Activated naive CD8-positive, alpha-beta T cell treated with anti-CD3 and anti-CD28 coated beads for 36 hours (primary cell): ENCODE results near the gene RAB40C. TPM values are rescaled to one million over a fixed set of nuclear protein-coding genes. Genes with fewer than 3 reads are reported as not detected.
A peak's percentile ranks its signal among the peaks of the same experiment; 100 is the strongest.

Experiments
- DNase-seq: peaks from one replicate; pipeline ENCODE4 v3.0.0; 2021
- H3K27ac Mint-ChIP-seq: one replicate; pipeline ENCODE4 v1.8.0; 2022; ENCODE audit warnings: mild to moderate bottlenecking, moderate library complexity, mixed read lengths
- H3K27me3 Mint-ChIP-seq: one replicate; pipeline ENCODE4 v1.8.0; 2022; ENCODE audit warnings: mild to moderate bottlenecking, mixed read lengths
- H3K36me3 Mint-ChIP-seq: one replicate; pipeline ENCODE4 v1.8.0; 2021; ENCODE audit warnings: mild to moderate bottlenecking, mixed read lengths
- H3K4me1 Mint-ChIP-seq: one replicate; pipeline ENCODE4 v1.8.0; 2021; ENCODE audit warnings: mixed read lengths
- H3K4me3 Mint-ChIP-seq: one replicate; pipeline ENCODE4 v1.8.0; 2022; ENCODE audit warnings: mild to moderate bottlenecking, moderate library complexity, mixed read lengths
- H3K9me3 Mint-ChIP-seq: one replicate; pipeline ENCODE4 v1.8.0; 2022; ENCODE audit warnings: mixed read lengths
- total RNA-seq, 2 experiments: library from RNA; stranded (reverse); gene quantifications; one replicate each; pipeline ENCODE4 v1.2.3, GENCODE V29; 2021

The RAB40C gene
- total RNA-seq, 2 experiments from 2014 or later: 7.2 to 7.6 TPM

DNA sequence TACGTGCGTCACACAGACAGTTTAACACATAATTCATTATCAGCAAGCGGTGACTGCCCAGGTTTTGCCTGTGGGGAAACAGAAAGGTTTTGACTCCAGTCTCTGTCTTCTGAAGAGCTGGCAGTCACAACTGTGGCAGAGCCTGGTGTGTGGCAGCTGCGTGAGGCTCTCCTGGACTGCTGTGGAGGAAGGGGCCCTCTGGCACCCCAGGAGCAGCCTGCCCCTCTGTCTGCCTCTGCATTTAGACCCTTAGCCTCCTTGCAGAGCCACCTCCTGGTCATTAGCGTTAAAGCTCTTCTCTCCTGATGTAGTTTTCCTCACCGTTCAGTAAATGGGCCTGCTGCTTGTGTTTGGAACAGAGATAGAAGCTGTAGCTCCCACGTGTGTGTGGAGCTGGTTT lies 10.9 kb downstream of the RAB40C start:
- peaks cover 16% of the 10 kb centered on the region for H3K4me1 Mint-ChIP-seq

DNA sequence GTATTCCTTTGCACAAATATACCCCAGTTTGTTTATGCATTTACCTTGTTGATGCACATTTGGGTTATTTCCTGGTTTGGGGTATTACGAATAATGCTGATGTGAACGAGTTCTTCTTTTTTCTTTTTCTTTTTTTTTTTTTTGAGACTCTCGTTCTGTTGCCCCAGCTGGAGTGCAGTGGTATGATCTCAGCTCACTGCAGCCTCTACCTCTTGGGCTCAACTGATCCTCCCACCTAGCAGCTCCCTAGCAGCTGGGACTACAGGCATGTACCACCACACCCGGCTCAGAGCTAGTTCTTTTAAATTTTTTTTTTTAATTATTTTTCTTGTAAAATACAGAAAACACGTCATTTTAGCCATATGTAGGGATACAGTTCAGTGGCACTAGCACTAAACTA lies 14.1 kb downstream of the RAB40C start:
- H3K9me3 Mint-ChIP-seq: no peaks in the 10 kb centered on the region
- H3K36me3 Mint-ChIP-seq: peaks cover 15% of the 10 kb centered on the region
- H3K4me3 Mint-ChIP-seq: no peak overlapping the region
- peaks cover 17% of the 10 kb centered on the region for H3K4me1 Mint-ChIP-seq
- H3K27me3 Mint-ChIP-seq: no peaks in the 10 kb centered on the region
- no peak overlapping the region for H3K27ac Mint-ChIP-seq
- DNase-seq: no peak

More for the DNA sequence above, 10.9 kb downstream of the RAB40C start:
- Mint-ChIP-seq H3K27ac (no peak overlapping the region), H3K4me3 (no peak overlapping the region), H3K27me3 (no peaks in the 10 kb centered on the region), H3K9me3 (no peaks in the 10 kb centered on the region), H3K36me3 (peaks cover 24% of the 10 kb centered on the region)
- DNase-seq: no peak

DNA sequence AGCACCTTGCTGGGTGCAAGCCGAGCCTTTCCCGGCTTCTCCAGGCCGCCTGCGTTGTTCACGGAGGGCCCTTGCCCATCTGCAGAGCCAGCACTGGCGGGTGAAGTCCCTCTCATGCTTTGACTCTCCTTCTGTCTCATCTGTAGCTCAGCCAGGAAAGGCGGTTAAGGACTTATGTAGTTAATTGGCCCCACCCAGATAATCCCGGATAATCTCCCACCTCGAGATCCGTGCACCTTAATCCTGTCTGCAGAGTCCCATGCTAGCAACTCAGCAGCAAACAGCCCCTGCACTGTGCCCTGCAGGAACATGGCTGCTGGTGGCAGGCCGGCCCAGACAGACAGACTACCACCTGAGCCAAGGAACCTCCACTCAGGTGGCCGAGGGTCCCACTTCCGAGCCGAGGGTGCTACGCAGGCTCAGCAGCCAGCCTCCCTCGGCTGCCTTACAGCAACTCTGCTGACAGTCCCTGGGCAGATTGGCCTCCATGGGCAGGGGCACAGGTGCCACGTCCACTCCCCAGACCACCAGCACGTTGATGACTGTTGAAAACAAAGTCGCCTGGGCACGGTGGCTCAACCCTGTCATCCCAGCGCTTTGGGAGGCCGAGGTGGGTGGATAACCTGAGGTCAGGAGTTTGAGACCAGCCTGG lies 16.9 kb downstream of the RAB40C start:
- peaks cover 23% of the 10 kb centered on the region for H3K4me1 Mint-ChIP-seq
- no peaks in the 10 kb centered on the region for H3K9me3 Mint-ChIP-seq
- H3K36me3 Mint-ChIP-seq: peaks cover 9% of the 10 kb centered on the region
- H3K4me3 Mint-ChIP-seq: no peak overlapping the region
- H3K27ac Mint-ChIP-seq: no peak overlapping the region
- no peak for DNase-seq
- H3K27me3 Mint-ChIP-seq: no peaks in the 10 kb centered on the region

DNA sequence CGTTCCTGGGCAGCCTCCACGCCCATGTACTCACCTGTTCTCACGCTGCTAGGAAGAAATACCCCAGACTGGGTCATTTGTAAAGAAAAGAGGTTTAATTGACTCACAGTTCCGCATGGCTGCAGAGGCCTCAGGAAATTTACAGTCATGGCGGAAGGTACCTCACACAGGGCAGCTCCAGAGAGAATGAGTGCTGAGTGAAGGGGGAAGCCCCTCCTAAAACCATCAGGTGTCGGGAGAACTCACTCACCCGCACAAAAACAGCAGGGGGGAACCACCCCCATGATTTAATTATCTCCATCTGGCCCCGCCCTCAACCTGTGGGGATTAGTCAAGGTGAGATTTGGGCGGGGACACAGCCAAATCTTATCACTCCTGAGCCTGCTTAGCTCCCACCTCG lies 18.2 kb downstream of the RAB40C start:
- Mint-ChIP-seq H3K4me3 (no peak overlapping the region), H3K27me3 (no peaks in the 10 kb centered on the region), H3K36me3 (peaks cover 9% of the 10 kb centered on the region), H3K27ac (peak overlapping the region; percentile 11), H3K9me3 (no peaks in the 10 kb centered on the region), H3K4me1 (peaks cover 19% of the 10 kb centered on the region)
- peak; percentile 42 for DNase-seq

DNA sequence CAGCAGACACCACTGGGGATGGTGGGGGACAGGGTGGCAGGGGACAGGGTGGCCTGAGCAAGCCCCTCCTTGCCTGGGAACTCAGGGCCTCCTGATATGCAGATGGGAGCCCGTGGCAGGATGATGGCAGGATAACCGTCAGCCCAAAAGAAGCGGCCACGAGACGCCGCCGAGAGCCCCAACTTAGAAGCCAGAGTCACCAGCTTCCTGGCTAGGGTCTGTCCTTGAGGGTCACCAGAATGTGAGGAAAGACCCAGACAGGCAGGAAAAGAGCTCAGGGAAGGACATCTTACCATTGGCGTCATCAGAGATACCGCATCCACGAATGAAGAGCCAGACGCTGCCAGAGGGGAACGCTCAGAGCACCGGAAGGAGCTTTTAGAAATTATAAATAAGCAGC lies 19.4 kb downstream of the RAB40C start:
- H3K4me3 Mint-ChIP-seq: no peak overlapping the region
- H3K27me3 Mint-ChIP-seq: no peaks in the 10 kb centered on the region
- H3K36me3 Mint-ChIP-seq: peaks cover 8% of the 10 kb centered on the region

DNA sequence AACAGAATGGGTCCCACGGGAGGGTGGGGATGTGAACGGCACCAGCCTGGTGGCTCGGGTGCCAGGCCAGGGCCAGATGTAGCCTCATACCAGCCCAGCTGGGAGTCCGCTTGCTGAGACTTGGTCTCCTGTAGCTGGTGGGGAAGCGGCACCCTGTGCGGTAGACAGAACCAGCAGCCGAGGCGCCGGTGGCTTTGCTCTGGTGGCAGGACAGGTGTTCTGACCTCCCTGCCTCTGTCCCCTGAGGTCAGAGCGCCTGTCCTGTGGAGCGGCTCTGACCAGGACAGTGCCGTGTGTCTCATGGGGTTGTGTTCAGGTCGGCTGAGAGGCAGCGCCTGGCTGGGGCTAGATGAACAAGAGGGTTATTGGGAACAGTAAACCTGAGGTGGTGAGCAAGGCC lies 20.1 kb downstream of the RAB40C start:
- Mint-ChIP-seq H3K27ac (no peak overlapping the region), H3K9me3 (no peaks in the 10 kb centered on the region), H3K4me1 (peaks cover 11% of the 10 kb centered on the region), H3K4me3 (no peak overlapping the region), H3K27me3 (no peaks in the 10 kb centered on the region), H3K36me3 (peaks cover 3% of the 10 kb centered on the region)
- no peak for DNase-seq

More for the DNA sequence above, 19.4 kb downstream of the RAB40C start:
- DNase-seq: no peak
- H3K4me1 Mint-ChIP-seq: peaks cover 11% of the 10 kb centered on the region
- no peak overlapping the region for H3K27ac Mint-ChIP-seq
- H3K9me3 Mint-ChIP-seq: no peaks in the 10 kb centered on the region

DNA sequence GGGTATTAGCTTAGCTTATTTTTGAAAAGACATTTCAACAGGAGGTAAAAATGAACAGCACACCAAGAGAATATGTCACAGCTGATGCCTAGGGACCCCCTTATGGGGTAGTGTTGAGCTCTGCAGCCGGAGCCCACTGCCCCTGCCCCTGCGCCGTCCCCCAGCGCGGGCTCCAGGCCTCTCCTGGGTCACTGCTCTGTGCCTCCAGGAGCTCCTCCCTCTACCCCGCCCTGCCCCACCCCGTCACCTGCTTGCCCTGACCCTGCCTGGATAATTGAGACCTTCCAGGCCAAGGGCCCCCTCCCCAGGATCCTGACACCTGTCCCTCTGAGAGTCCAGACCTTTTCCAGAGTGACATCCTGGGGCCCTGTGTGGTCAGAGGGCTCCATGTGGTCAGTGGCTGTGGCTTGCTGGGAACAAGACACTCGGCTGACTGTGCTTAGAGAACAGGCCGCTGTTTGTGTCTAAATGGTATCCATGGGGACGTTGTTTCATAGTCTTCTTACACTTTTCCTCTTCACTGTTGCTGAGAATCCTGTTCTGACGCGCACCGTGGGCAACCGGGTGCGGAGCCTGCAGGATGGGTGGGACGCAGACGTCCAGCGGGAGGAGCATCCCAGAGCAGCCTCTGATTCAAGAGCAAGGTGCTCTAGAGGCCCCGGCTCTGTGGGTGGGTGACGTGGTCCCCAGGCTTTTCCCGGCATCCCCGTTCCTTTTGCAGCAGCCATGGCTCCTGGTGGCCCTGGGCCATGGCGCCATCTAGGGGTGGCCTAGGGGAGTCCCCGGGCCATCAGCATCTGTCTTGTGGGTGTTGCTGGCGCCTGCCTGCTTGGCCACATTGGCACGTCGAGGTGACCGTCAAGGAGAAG lies 20.9 kb downstream of the RAB40C start:
- no peaks in the 10 kb centered on the region for H3K36me3 Mint-ChIP-seq
- no peak overlapping the region for H3K4me3 Mint-ChIP-seq
- H3K9me3 Mint-ChIP-seq: no peaks in the 10 kb centered on the region
- peaks cover 11% of the 10 kb centered on the region for H3K4me1 Mint-ChIP-seq
- no peak overlapping the region for H3K27ac Mint-ChIP-seq
- peak; percentile 67 for DNase-seq
- no peaks in the 10 kb centered on the region for H3K27me3 Mint-ChIP-seq

DNA sequence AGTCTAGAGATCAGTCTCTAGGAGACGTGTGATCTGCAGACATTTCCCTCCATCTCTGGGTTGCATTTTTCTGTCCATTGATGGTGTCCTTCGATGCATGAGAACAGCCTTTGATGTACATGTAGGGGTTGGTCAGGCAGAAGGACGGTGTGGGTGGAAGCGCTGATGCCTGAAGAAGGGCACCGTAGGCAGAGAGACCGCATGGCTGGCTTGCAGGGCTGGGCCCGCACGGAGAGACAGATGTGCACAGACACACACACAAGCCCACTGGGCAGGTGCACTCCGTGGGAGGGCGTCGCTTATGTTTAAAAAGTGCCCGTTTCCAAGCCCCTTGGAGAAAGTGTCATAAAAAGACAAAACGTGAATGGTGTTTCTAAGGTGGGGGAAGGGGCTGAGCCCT lies 25.3 kb downstream of the RAB40C start:
- Mint-ChIP-seq H3K27ac (no peak overlapping the region), H3K36me3 (no peaks in the 10 kb centered on the region), H3K9me3 (no peaks in the 10 kb centered on the region), H3K4me3 (no peak overlapping the region), H3K4me1 (peaks cover 5% of the 10 kb centered on the region), H3K27me3 (no peaks in the 10 kb centered on the region)
- DNase-seq: no peak

DNA sequence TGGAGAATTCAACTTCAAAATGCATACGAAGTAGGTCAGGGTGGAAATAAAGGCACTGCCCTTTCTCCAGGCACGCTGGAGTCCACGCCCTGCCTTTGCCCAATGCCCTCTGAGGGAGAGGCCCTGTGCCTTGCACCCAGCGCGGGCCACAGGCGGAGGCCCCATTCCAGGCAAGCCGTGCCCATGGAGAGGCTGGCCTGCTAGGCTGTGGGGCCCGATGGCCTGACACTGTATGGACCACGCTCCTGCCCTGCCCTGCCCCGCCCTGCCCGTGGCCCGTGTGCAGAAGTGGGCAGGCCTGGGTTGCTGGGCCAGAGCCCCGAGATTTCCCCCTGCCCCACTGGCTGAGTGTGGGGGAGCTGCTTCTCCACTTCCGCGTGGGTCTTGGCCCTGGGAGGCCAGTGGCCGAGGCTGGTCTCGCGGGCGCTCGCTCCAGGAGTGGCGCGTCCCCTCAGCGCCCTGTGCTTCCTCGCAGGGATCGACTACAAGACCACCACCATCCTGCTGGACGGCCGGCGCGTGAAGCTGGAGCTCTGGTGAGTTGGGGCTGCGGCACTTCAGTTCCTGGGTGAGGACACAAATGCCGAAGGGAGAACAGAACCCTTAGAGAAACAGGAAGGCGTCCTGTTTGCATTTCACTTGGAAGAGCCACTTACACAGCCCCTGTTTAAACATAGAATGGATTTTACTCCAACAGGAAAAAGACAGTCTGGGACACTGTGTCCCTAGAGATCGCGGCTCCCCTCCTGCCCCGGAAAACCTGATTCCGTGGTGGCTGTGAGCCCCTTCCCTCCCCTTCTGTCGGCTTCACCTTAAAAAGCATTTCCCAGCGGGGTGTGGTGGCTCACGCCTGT lies 27.1 kb downstream of the RAB40C start:
- Mint-ChIP-seq H3K4me1 (no peaks in the 10 kb centered on the region), H3K27me3 (no peaks in the 10 kb centered on the region), H3K4me3 (no peak overlapping the region), H3K36me3 (no peaks in the 10 kb centered on the region), H3K9me3 (no peaks in the 10 kb centered on the region), H3K27ac (no peak overlapping the region)
- no peak for DNase-seq

DNA sequence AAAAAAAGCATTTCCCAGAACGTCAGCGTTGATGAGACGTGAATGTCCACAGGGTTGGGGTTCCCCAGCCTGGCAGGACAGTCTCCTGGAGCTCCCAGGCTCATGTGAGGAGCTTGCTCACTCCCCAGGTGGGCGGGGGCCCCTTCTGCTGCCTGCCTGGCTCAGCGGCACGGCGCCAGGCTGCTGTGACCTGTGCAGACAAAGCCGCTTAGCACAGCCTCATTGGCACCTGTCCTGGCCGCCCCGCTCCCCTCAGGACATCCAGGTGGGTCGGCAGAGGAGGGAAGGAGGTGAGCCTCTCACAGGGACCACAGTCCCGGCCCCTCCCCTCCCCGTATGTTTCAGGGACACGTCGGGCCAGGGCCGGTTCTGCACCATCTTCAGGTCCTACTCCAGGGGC lies 28.0 kb downstream of the RAB40C start:
- Mint-ChIP-seq H3K9me3 (no peaks in the 10 kb centered on the region), H3K4me3 (no peak overlapping the region), H3K27me3 (no peaks in the 10 kb centered on the region), H3K36me3 (no peaks in the 10 kb centered on the region), H3K4me1 (no peaks in the 10 kb centered on the region), H3K27ac (no peak overlapping the region)
- no peak for DNase-seq

DNA sequence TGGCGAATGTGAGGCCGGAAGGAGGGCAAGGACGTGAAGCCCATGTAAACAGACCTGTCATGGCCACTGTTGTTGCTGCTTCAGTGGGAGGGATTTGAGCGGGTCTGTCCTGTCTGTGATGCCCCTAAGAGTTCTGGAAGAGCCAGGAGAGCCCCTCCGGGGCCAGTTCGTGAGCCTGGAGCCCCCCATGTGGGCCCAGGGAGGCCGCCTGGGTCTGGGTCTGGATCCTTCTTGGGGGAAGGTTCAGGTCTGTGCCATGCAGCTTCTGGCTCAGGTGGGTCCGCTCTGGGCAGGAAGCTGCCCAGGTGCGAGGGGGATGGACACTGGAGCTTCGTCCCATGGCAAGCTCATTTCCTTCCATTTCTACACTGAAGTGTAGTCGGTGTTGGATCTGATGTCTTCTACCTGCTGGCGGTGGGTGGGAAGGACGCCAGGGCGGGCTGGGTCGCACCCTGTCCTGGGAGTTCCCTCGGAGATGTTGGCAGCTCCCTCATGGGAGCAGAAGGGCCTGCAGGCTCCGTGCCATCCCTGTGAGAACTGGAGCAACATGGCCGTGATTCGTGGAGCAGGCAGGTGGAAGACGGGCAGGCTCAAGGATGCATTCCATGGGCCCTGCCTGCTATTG lies 29.7 kb downstream of the RAB40C start:
- H3K9me3 Mint-ChIP-seq: no peaks in the 10 kb centered on the region
- no peak overlapping the region for H3K27ac Mint-ChIP-seq
- no peaks in the 10 kb centered on the region for H3K4me1 Mint-ChIP-seq
- no peaks in the 10 kb centered on the region for H3K36me3 Mint-ChIP-seq
- H3K27me3 Mint-ChIP-seq: no peaks in the 10 kb centered on the region
- no peak overlapping the region for H3K4me3 Mint-ChIP-seq
- DNase-seq: no peak

DNA sequence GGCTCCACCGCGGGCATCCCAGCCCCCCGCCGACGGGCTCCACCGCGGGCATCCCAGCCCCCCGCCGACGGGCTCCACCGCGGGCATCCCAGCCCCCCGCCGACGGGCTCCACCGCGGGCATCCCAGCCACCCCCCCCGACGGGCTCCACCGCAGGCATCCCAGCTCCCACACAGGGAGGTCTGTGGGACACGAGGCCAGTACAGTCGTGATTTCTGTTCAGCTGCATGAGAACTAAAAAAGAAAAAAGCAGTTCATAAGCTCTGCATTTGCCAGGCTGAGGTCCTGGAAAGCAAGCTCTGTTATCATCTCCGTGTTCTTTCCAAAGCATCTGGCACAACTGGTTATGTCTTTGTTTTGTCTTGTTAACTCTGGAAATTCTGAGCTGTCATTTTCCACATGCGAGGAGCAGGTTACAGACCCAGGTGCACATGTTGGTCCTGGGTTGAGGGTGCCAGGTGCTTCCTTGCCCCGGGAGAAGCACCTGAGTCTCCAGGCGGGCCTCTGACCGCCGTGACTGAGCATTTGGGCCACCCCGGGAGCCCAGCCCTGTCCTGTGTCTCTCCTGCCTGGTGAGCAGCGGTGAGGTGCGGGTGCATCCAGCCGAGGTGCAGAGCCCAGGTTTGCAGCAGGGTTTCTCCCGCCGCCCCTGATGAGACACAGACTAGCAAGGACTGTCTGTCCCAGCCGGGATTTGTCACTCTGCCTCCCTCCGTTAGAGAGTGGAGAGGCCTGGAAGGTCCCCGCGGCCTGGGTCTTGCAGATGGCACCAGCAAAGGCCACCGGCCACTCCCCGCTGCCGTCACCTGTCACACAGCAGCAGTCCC lies 31.0 kb downstream of the RAB40C start:
- H3K36me3 Mint-ChIP-seq: no peaks in the 10 kb centered on the region
- no peaks in the 10 kb centered on the region for H3K4me1 Mint-ChIP-seq
- DNase-seq: no peak
- no peaks in the 10 kb centered on the region for H3K27me3 Mint-ChIP-seq
- H3K4me3 Mint-ChIP-seq: no peak overlapping the region
- no peak overlapping the region for H3K27ac Mint-ChIP-seq
- H3K9me3 Mint-ChIP-seq: no peaks in the 10 kb centered on the region

DNA sequence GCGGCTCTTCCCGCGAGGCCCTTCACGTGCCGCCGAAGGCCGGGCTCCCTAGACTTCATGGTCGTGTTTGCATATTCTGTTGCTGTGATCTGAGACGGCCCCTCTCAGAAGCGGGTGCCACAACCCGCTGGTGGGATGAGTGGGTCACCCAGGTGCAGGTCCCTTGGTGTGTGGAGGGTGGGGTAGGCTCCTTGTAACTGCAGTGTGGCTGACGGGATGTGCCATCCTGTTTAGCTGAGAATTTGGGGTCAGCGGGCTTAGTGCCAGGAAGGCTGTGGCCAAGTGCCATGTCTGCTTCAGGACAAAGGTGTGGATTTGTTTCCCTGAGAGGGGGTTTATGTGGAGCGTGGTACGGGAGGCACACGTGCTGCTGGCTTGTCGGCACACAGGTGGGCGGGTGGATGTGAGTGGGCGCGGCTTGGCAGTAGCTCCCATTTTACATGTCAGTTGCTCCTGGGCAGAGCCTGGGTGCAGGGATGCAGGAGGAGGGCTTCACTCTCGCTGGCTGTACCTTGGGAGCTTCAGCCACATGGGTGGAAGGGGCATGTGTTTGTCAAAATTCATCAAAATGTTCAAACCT lies 31.8 kb downstream of the RAB40C start:
- Mint-ChIP-seq H3K27me3 (no peaks in the 10 kb centered on the region), H3K9me3 (no peaks in the 10 kb centered on the region), H3K27ac (peak overlapping the region; percentile 38), H3K36me3 (no peaks in the 10 kb centered on the region), H3K4me1 (no peaks in the 10 kb centered on the region), H3K4me3 (no peak overlapping the region)
- DNase-seq: no peak

DNA sequence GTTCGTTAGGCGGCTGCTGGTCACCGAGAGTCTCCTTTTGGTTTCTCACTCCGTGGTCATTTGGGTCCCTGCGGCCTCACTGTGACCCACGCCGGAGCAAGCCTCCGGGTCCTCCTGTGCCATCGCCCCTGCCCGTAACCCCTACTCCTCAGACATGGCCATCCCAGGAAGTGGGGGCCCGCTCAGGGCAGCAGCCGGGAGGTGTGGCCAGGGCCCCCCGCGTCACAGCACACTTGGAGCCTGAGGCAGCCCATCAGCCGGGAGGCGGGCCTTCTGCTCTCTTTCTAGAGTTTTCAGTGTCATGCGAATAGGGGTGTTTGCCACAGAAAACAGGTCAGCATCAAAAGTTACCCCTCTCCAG lies 33.0 kb downstream of the RAB40C start:
- Mint-ChIP-seq H3K36me3 (no peaks in the 10 kb centered on the region), H3K27ac (no peak overlapping the region), H3K4me1 (no peaks in the 10 kb centered on the region), H3K9me3 (no peaks in the 10 kb centered on the region), H3K27me3 (no peaks in the 10 kb centered on the region), H3K4me3 (no peak overlapping the region)
- DNase-seq: no peak
